Common myeloid progenitor, CD34-positive (primary cell): ENCODE results near the gene GLT8D2.

ENCODE experiments used
- CTCF ChIA-PET: fragments of 350-600 bp; sonication (Branson Sonifier 250); formaldehyde crosslinking; loops from one replicate; lab custom pipeline; 2021; ENCODE audit warnings: antibody characterized with exemption; lab: Charles Lee
- POLR2A ChIA-PET: fragments of 350-600 bp; sonication (Branson Sonifier 250); formaldehyde crosslinking; loops from one replicate; lab custom pipeline; 2021; ENCODE audit warnings: antibody characterized with exemption; lab: Charles Lee
- DNase-seq, 3 donors: peaks; one replicate each; pipeline versions ENCODE4 v3.0.0 to v3.0.0-alpha.2; 2013
- H3K27ac ChIP-seq, 2 experiments: 1 replicate in 1 of 2; 2 replicates in 1 of 2; pipeline ENCODE4 v1.7.0; 2013; ENCODE audit warnings: inconsistent platforms in 2 of 2, low read length in 2 of 2, mild to moderate bottlenecking in 2 of 2, low read depth in 1 of 2, moderate library complexity in 1 of 2; ENCODE audit not compliant: severe bottlenecking in 2 of 2, insufficient read depth in 1 of 2, poor library complexity in 1 of 2
- H3K27me3 ChIP-seq, 5 experiments: replicated peaks in 2 of 5; 1 replicate in 3 of 5; 2 replicates in 2 of 5; pipeline versions ENCODE4 v1.6.1 to v1.7.0; 2013; ENCODE audit warnings: low read length in 4 of 5, mild to moderate bottlenecking in 2 of 5, moderate library complexity in 2 of 5, inconsistent platforms in 1 of 5; ENCODE audit not compliant: insufficient read depth in 5 of 5, control insufficient read depth in 4 of 5
- H3K36me3 ChIP-seq, 4 experiments: 1 replicate in 2 of 4; 2 replicates in 2 of 4; pipeline versions ENCODE4 v1.6.1 to v1.7.0; 2013; ENCODE audit warnings: low read length in 3 of 4, control low read depth in 1 of 4, mild to moderate bottlenecking in 1 of 4; ENCODE audit not compliant: control insufficient read depth in 4 of 4, insufficient read depth in 4 of 4
- H3K4me1 ChIP-seq, 4 experiments: 1 replicate in 3 of 4; 2 replicates in 1 of 4; pipeline versions ENCODE4 v1.6.1 to v1.7.1; 2013; ENCODE audit warnings: low read length in 3 of 4, mild to moderate bottlenecking in 3 of 4, control low read depth in 1 of 4, inconsistent platforms in 1 of 4, moderate library complexity in 1 of 4; ENCODE audit not compliant: control insufficient read depth in 4 of 4, insufficient read depth in 4 of 4; ENCODE audit errors: control extremely low read depth in 1 of 4
- H3K4me3 ChIP-seq, 7 experiments: 1 replicate in 4 of 7; 2 replicates in 3 of 7; pipeline versions ENCODE4 v1.5.1 to v1.7.0; 2013; ENCODE audit warnings: mild to moderate bottlenecking in 7 of 7, low read length in 6 of 7, moderate library complexity in 6 of 7, inconsistent platforms in 2 of 7, low read depth in 2 of 7, control low read depth in 1 of 7; ENCODE audit not compliant: insufficient read depth in 4 of 7, control insufficient read depth in 1 of 7; ENCODE audit errors: extremely low read depth in 1 of 7
- H3K9me3 ChIP-seq, 5 experiments: 1 replicate in 4 of 5; 2 replicates in 1 of 5; pipeline versions ENCODE4 v1.6.1 to v1.7.1; 2013; ENCODE audit warnings: low read length in 4 of 5, mild to moderate bottlenecking in 2 of 5, inconsistent platforms in 1 of 5, low read depth in 1 of 5, moderate library complexity in 1 of 5; ENCODE audit not compliant: control insufficient read depth in 4 of 5, insufficient read depth in 2 of 5; ENCODE audit errors: control extremely low read depth in 1 of 5
- WGBS: methylation state at CpG from one replicate; pipeline ENCODE4 v1.1.5; 2013; ENCODE audit not compliant: insufficient coverage; 5-methylcytosine and 5-hydroxymethylcytosine counted together

The GLT8D2 gene

DNA sequence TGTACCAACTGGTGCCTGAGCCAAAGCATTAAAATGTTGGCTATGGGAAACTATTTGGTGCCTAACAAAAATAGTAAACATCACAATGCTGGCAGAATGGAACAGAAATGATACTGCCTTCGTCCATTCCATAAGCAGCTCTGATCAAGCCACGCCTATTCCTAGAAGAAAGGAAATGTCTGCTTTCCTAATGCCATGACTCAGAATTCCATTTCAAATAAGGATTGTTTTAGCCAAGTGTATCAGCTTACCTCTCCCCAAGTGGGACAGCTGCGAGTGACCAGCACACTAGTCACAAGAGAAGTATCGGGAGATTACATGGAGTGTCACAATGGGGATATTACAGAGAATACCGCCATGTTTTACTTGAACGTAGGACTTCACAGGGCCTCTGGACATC lies 38.7 kb downstream of the GLT8D2 start:
- Histone ChIP-seq H3K27me3 (no peaks in the 10 kb centered on the region), H3K4me3 (no peak overlapping the region), H3K4me1 (no peaks in the 10 kb centered on the region), H3K9me3 (no peaks in the 10 kb centered on the region), H3K27ac (no peak overlapping the region), H3K36me3 (no peaks in the 10 kb centered on the region)
- CTCF ChIA-PET: no interaction called here
- 73% methylated on average over 4 of the region's 6 CpGs for WGBS
- DNase-seq: no peak
- POLR2A ChIA-PET: no interaction called here

GRCh38 chr12:104010606-104011169 lies 39.3 kb downstream of the GLT8D2 start:
- Histone ChIP-seq H3K27me3 (no peaks in the 10 kb centered on the region), H3K4me1 (no peaks in the 10 kb centered on the region), H3K9me3 (no peaks in the 10 kb centered on the region), H3K27ac (no peak overlapping the region), H3K4me3 (no peak overlapping the region), H3K36me3 (no peaks in the 10 kb centered on the region)
- ChIA-PET POLR2A (no interaction called here), CTCF (no interaction called here)
- WGBS: 100% methylated on average over 1 of the region's 2 CpGs
- DNase-seq: no peak

DNA sequence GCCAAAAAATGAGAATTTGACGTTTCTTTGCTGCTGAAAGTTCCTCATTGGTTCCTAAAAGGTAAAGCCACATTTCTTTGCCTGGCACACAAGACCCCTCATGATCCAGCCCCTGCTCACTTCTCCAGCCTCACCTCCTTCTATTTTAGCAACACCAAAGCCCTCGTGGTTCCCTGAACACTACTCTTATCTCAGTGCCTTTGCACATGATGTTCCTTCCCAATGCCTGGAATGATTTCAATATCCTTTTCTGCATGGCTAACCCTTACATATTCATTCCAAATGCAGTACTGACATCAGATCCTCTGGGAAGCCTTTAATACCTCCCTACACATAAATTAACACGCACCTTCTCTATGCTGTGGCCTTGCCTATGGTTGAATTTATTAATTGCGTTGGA lies 39.9 kb downstream of the GLT8D2 start:
- ChIA-PET CTCF (no interaction called here), POLR2A (no interaction called here)
- no peaks in the 10 kb centered on the region for H3K4me1 ChIP-seq
- 100% methylated on average over 2 of the region's 4 CpGs for WGBS
- H3K27me3 ChIP-seq: no peaks in the 10 kb centered on the region
- H3K36me3 ChIP-seq: no peaks in the 10 kb centered on the region
- no peak for DNase-seq
- no peak overlapping the region for H3K27ac ChIP-seq
- H3K9me3 ChIP-seq: no peaks in the 10 kb centered on the region
- no peak overlapping the region for H3K4me3 ChIP-seq

DNA sequence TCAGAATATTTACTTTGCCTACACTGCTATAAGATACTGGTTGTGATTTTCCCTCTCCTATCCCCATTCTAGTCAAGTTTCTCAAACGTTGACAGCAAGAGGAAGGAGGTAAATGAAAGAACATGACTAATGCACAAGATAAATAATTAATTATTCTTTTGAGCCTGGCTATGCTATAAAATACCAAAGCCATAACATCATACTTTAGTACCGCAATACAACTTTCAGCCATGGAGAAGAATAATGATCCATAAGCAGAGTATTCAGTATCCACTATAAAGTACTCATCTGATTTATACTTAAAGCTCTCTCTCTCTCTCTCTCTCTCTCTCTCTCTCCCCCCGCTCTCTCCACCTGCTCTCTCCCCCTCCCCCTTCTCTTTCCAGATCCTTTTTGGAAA lies 43.1 kb downstream of the GLT8D2 start:
- no peak overlapping the region for H3K4me3 ChIP-seq
- DNase-seq: no peak
- H3K4me1 ChIP-seq: no peaks in the 10 kb centered on the region
- POLR2A ChIA-PET: no interaction called here
- CTCF ChIA-PET: interaction anchor here (1.0 kb wide), 1 partner anchor 10 kb away, joined by 3 read pairs; no protein-coding TSS in a partner anchor
- WGBS: 100% methylated on average over 1 of the region's 3 CpGs
- no peaks in the 10 kb centered on the region for H3K9me3 ChIP-seq
- H3K27ac ChIP-seq: no peak overlapping the region
- H3K36me3 ChIP-seq: no peaks in the 10 kb centered on the region
- H3K27me3 ChIP-seq: peaks cover 0 to 1% (median 0%) of the 10 kb centered on the region in 5 experiments

GRCh38 chr12:104003596-104003995 lies 46.4 kb downstream of the GLT8D2 start:
- peaks cover 0 to 1% (median 0%) of the 10 kb centered on the region in 5 experiments for H3K27me3 ChIP-seq
- H3K36me3 ChIP-seq: no peaks in the 10 kb centered on the region
- POLR2A ChIA-PET: no interaction called here
- WGBS: no CpG with 5 or more reads among the region's 2 CpGs
- no peaks in the 10 kb centered on the region for H3K9me3 ChIP-seq
- H3K27ac ChIP-seq: no peak overlapping the region
- CTCF ChIA-PET: no interaction called here
- no peak for DNase-seq
- H3K4me3 ChIP-seq: no peak overlapping the region
- H3K4me1 ChIP-seq: no peaks in the 10 kb centered on the region

GRCh38 chr12:104002686-104003085 lies 47.3 kb downstream of the GLT8D2 start:
- Histone ChIP-seq H3K4me1 (no peaks in the 10 kb centered on the region), H3K4me3 (no peak overlapping the region), H3K27ac (no peak overlapping the region), H3K36me3 (no peaks in the 10 kb centered on the region), H3K9me3 (no peaks in the 10 kb centered on the region), H3K27me3 (peaks cover 0 to 1% (median 0%) of the 10 kb centered on the region in 5 experiments)
- WGBS: 95% methylated on average over 2 of the region's 3 CpGs
- no peak for DNase-seq
- POLR2A ChIA-PET: no interaction called here
- CTCF ChIA-PET: no interaction called here

DNA sequence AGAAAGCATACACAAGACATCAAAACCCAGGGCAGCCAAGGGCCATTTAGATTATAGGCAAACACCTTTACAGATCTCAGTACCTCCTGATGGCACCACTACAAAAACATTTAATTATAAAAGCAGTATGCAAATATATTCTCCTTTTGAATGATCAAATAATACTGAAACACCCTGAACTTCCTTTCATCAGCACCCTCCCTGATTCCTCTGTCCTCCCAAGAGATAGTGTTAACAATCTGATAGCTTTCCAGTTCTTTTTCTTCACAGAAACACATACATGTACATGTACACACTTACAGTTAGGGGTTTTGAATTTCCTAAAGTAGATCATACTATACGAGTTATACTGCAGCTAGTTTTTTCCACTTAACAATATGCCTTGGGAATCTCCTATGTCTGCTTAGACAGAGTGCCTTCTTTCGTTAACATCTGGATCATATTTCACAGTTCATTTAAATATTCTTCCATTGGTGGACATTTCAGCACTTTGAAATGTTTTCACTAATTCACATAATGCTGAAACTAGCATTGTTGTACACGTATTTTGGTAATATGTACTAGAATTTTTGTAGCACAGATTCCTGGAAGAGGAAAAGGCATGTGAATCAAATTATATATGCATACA lies 49.1 kb downstream of the GLT8D2 start:
- Histone ChIP-seq H3K27ac (no peak overlapping the region), H3K4me3 (no peak overlapping the region), H3K9me3 (no peaks in the 10 kb centered on the region), H3K27me3 (peaks cover 0 to 4% (median 0%) of the 10 kb centered on the region in 5 experiments), H3K36me3 (no peaks in the 10 kb centered on the region), H3K4me1 (no peaks in the 10 kb centered on the region)
- ChIA-PET CTCF (no interaction called here), POLR2A (no interaction called here)
- no peak for DNase-seq
- 93% methylated on average over 2 of the region's 3 CpGs for WGBS
